Sigmoid colon (tissue), 7 donors: ENCODE data around the gene SETD7. TPM values are rescaled to one million over a fixed set of nuclear protein-coding genes. Genes with fewer than 3 reads are reported as not detected.

ENCODE experiments used
- DNase-seq: peaks from one replicate; pipeline ENCODE4 v3.0.0-alpha.2; 2019
- H3K27ac ChIP-seq, 4 donors: fragments of 200-600 bp; sonication (generic); one replicate each; pipeline ENCODE4 v1.5.1; 2016 to 2019; ENCODE audit warnings: mild to moderate bottlenecking in 1 of 4
- H3K27me3 ChIP-seq, 3 donors: fragments of 200-600 bp; sonication (generic); one replicate each; pipeline ENCODE4 v1.5.1; 2019; ENCODE audit warnings: mild to moderate bottlenecking in 1 of 3
- H3K36me3 ChIP-seq, 4 donors: fragments of 200-600 bp; sonication (generic); one replicate each; pipeline ENCODE4 v1.5.1; 2016 to 2019
- H3K4me1 ChIP-seq, 4 donors: fragments of 200-600 bp; sonication (generic); one replicate each; pipeline ENCODE4 v1.5.1; 2017 to 2019
- H3K4me3 ChIP-seq, 4 donors: fragments of 200-600 bp; sonication (generic); one replicate each; pipeline ENCODE4 v1.5.1; 2017 to 2019; ENCODE audit warnings: mild to moderate bottlenecking in 2 of 4, moderate library complexity in 1 of 4
- H3K9me3 ChIP-seq, 4 donors: fragments of 200-600 bp in 3 of 4; sonication (generic) in 3 of 4; one replicate each; pipeline versions ENCODE4 v1.5.1 to v1.6.1; 2013 to 2019
- CTCF ChIP-seq, 4 experiments: fragments of 450-650 bp in 3 of 4; fragments of 200-600 bp in 1 of 4; IDR thresholded peaks; one replicate each; pipeline ENCODE4 v1.5.1; 2016 to 2019; ENCODE audit warnings: antibody characterized with exemption in 4 of 4, mild to moderate bottlenecking in 3 of 4, moderate library complexity in 2 of 4
- EP300 ChIP-seq, 4 donors: sonication (generic); formaldehyde crosslinking; IDR thresholded peaks; one replicate each; pipeline ENCODE4 v1.6.1; 2017; ENCODE audit warnings: antibody characterized with exemption in 4 of 4
- POLR2A ChIP-seq, 2 donors: fragments of 450-650 bp; IDR thresholded peaks; one replicate each; pipeline ENCODE4 v1.6.1; 2016; ENCODE audit warnings: antibody characterized with exemption in 2 of 2, mild to moderate bottlenecking in 2 of 2, moderate library complexity in 2 of 2
- POLR2AphosphoS5 ChIP-seq, 4 donors: sonication (generic); formaldehyde crosslinking; IDR thresholded peaks; one replicate each; pipeline ENCODE4 v1.6.1; 2017; ENCODE audit warnings: antibody characterized with exemption in 4 of 4
- WGBS, 2 donors: extraction: QIAGEN DNeasy Blood & Tissue Kit; methylation state at CpG; one replicate each; pipeline ENCODE4 v1.1.7; 2013; 5-methylcytosine and 5-hydroxymethylcytosine counted together
- intact Hi-C: fragments of 100-400 bp; cut with DNase I; formaldehyde crosslinking; loops from one replicate; pipeline ENCODE4 v1.15.1; 2023
- polyA plus RNA-seq, 3 donors: library from polyadenylated mRNA; stranded (reverse); fragments of 200-250 nt; gene quantifications; one replicate each; pipeline ENCODE4 v1.2.3, GENCODE V29; 2013
- total RNA-seq, 4 donors: library from RNA; depleted of rRNA; stranded (reverse); fragments of >200 nt; gene quantifications; one replicate each; pipeline ENCODE4 v1.1.0, GENCODE V29; 2016
- donor health status: healthy with polysubstance abuse.
- donor health status: Bipolar disorder and iron deficiency.
- donor health status: healthy.

SETD7 gene
- total and polyA plus RNA-seq, 7 donors, result 7.9 to 102 (median 79.2) TPM

GRCh38 chr4:139508581-139509237, 47.3 kb downstream of the SETD7 start:
- Histone ChIP-seq H3K9me3 (no peaks in the 10 kb centered on the region), H3K36me3 (peaks cover 3 to 76% (median 17%) of the 10 kb centered on the region in 4 donors), H3K27ac (no peak overlapping the region), H3K27me3 (no peaks in the 10 kb centered on the region), H3K4me1 (no peaks in the 10 kb centered on the region), H3K4me3 (no peak overlapping the region)
- 90 to 97% methylated on average over 11 of the region's 11 CpGs for whole genome bisulfite sequencing, 2 donors
- no peak for DNase-seq
- intact Hi-C loops, result no loop called here
- no peak for TF ChIP-seq POLR2A (IDR thresholded peaks at IDR 0.05)
- no peak for TF ChIP-seq CTCF (IDR thresholded peaks at IDR 0.05)
- TF ChIP-seq POLR2AphosphoS5 (IDR thresholded peaks at IDR 0.05), result no peak
- no peak for TF ChIP-seq EP300 (IDR thresholded peaks at IDR 0.05)

DNA sequence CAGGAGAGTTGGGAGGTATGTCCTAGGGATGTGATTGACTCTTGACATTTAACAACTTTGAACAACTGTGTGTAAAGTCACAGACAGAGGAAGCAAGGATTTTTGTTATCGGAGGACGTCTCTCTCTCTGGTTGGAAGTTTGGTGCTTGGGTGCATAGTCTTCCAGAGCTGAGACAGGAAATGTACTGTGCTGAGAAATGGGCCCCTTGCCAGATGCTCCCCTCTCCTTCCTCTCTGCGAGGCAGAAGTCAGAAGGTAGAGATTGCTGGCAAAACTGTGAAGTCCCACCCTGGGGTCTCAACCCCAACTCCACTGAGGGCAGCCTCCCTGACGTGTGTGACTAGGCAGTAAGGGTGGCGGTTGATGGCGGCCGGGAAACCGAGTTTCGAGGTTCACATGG, 49.2 kb downstream of the SETD7 start:
- Histone ChIP-seq H3K36me3 (peaks cover 3 to 66% (median 15%) of the 10 kb centered on the region in 4 donors), H3K4me3 (no peak overlapping the region), H3K9me3 (no peaks in the 10 kb centered on the region), H3K27me3 (no peaks in the 10 kb centered on the region), H3K4me1 (no peaks in the 10 kb centered on the region), H3K27ac (no peak overlapping the region)
- intact Hi-C loops, result no loop called here
- 93 to 97% methylated on average over 9 of the region's 9 CpGs for WGBS, 2 donors
- DNase-seq, result no peak
- no peak for TF ChIP-seq POLR2AphosphoS5 (IDR thresholded peaks at IDR 0.05)
- TF ChIP-seq POLR2A (IDR thresholded peaks at IDR 0.05), result no peak
- TF ChIP-seq EP300 (IDR thresholded peaks at IDR 0.05), result no peak
- no peak for TF ChIP-seq CTCF (IDR thresholded peaks at IDR 0.05)

DNA sequence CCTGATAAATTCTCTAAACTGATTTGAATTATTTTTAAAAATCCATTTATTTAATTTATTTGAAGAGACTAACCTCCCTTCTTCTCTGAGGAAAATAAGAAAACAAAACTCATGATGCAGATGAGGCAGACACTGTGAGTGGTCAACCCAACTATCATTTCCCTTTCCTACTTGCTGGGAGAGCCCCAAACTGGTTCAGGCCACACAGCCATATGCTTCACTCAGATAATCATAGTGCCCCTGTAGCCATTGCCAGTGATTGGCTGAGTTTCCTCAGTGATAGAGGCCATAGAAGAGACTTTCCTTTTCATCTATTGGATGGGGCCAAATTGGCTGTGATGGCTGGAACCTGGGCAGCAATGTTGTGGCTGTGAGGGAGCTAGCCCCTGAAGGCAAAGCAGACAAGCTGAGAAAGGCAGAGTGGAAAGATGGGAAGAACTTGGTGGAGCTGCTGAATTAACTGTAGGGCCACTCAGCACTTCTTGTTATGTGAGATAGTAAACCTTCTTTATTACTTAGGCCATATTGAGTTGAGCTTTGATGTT, 52.3 kb downstream of the SETD7 start:
- no peak for TF ChIP-seq CTCF (IDR thresholded peaks at IDR 0.05)
- TF ChIP-seq POLR2AphosphoS5 (IDR thresholded peaks at IDR 0.05), result no peak
- TF ChIP-seq POLR2A (IDR thresholded peaks at IDR 0.05), result no peak
- TF ChIP-seq EP300 (IDR thresholded peaks at IDR 0.05), result no peak
- intact Hi-C loops, result no loop called here
- Histone ChIP-seq H3K27me3 (no peaks in the 10 kb centered on the region), H3K27ac (no peak overlapping the region), H3K36me3 (peaks cover 0 to 35% (median 2%) of the 10 kb centered on the region in 4 donors), H3K4me3 (no peak overlapping the region), H3K9me3 (no peaks in the 10 kb centered on the region), H3K4me1 (no peaks in the 10 kb centered on the region)
- DNase-seq, result no peak

DNA sequence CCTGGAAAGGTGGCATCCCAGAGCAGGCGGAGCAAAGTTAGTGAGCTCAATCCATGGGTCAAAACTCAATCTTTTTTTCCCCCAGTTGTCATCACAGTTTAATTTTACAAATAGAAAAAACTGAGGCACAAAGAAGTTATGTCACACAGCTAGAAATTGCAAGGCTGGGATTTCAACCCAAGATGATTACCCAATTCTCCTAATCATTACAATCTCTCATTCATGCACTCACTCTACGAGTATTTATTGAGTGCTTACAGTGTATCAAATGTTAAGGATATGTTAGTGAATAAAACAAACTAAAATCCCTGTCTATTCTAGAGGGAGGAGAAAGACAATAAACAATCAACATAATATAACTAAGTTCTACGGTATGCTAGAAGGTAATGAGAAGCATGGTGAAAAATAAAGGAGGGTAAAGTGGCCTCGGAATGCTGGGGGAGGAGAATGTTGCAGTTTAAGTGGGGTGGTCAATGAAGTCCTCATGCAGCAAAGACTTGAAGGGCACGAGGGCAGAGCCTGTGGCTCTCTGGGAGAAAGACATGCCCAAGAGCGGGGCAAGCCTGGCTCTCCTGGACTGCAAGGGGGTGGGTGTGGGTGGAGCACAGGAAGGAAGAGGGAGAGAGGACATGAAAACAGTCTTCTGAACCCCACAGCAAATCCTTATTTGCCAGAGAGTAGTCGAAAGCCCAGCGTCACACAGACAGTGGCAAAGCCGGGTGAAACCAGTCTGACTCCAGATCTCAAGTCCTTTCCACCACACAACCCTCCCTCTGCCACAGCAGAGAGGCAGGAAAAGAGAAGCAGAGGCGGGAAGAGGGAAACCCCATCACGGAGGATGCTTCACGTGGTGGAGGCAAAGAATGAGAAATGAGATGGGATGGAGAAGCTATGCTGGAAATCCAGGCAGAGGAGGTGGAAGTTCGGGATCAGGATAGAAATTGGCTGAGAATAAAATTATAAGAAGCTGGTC, 53.8 kb downstream of the SETD7 start:
- intact Hi-C loops, result no loop called here
- Histone ChIP-seq H3K27ac (no peak overlapping the region), H3K36me3 (peaks cover 0 to 25% (median 2%) of the 10 kb centered on the region in 4 donors), H3K4me3 (no peak overlapping the region), H3K4me1 (peaks cover 0 to 5% (median 4%) of the 10 kb centered on the region in 4 donors), H3K27me3 (no peaks in the 10 kb centered on the region), H3K9me3 (no peaks in the 10 kb centered on the region)
- 81 to 82% methylated on average over 13 of the region's 13 CpGs for WGBS, 2 donors
- no peak for TF ChIP-seq POLR2A (IDR thresholded peaks at IDR 0.05)
- no peak for TF ChIP-seq POLR2AphosphoS5 (IDR thresholded peaks at IDR 0.05)
- TF ChIP-seq CTCF (IDR thresholded peaks at IDR 0.05), result no peak
- no peak for TF ChIP-seq EP300 (IDR thresholded peaks at IDR 0.05)
- DNase-seq, result no peak
